HepG2 (cell line): Measurements from ENCODE around the gene QRFP. TPM values are rescaled to one million over a fixed set of nuclear protein-coding genes. Genes with fewer than 3 reads are reported as not detected.

Experiments
- ATAC-seq: fragments of 200-7000 bp; cut with Tn5 transposase; 3 replicates; pipeline ENCODE4 v1.9.1; 2020; ENCODE audit warnings: mild to moderate bottlenecking, moderate library complexity
- BruUV-seq: library from RNA; stranded (reverse); fragments of 400-500 nt; replicated peaks from 2 replicates; lab custom pipeline; 2021; lab: Mats Ljungman, UMichigan
- CTCF ChIA-PET: fragments of 300-600 bp; formaldehyde crosslinking; extraction: SDS; loops from one replicate; lab custom pipeline; 2021; ENCODE audit warnings: low total read pairs, inconsistent platforms, low intra/inter-chr PET ratio; lab: Yijun Ruan, JAX
- POLR2A ChIA-PET: fragments of 350-600 bp; sonication (Branson Sonifier 250); formaldehyde crosslinking; loops from one replicate; lab custom pipeline; 2020; ENCODE audit warnings: antibody characterized with exemption, inconsistent platforms; lab: Yijun Ruan, JAX
- DNase-seq: peaks from one replicate; pipeline ENCODE4 v3.0.0-alpha.2; 2015; ENCODE audit warnings: low spot score
- FAIRE-seq: peaks from 3 replicates; lab custom pipeline; 2011; peaks lifted over from hg19 to GRCh38; lab: Jason Lieb, UNC
- H2AFZ ChIP-seq: one replicate; pipeline ENCODE4 v1.6.1; 2011; ENCODE audit warnings: low read length, inconsistent platforms
- H3K27ac ChIP-seq: fragments of 300-600 bp; 3 replicates; pipeline ENCODE4 v1.8.0; 2011; ENCODE audit warnings: mixed run types, mild to moderate bottlenecking, mixed read lengths, low read length, inconsistent platforms; ENCODE audit not compliant: insufficient read depth; ENCODE audit errors: extremely low read length
- H3K27me3 ChIP-seq, 2 experiments: fragments of 200-600 bp in 1 of 2; 2 replicates in 1 of 2; 3 replicates in 1 of 2; pipeline versions ENCODE4 v1.6.0 to v1.8.0; 2011; ENCODE audit warnings: low read length in 2 of 2, mild to moderate bottlenecking in 2 of 2, moderate library complexity in 2 of 2, inconsistent platforms in 1 of 2; ENCODE audit not compliant: insufficient read depth in 2 of 2, control insufficient read depth in 1 of 2
- H3K36me3 ChIP-seq, 2 experiments: fragments of 200-600 bp in 1 of 2; replicated peaks in 1 of 2; 2 replicates in 1 of 2; 3 replicates in 1 of 2; pipeline versions ENCODE4 v1.5.1 to v1.8.0; 2011; ENCODE audit warnings: low read length in 2 of 2, inconsistent platforms in 1 of 2; ENCODE audit not compliant: insufficient read depth in 2 of 2, control insufficient read depth in 1 of 2
- H3K4me1 ChIP-seq: 2 replicates; pipeline ENCODE4 v1.5.1; 2012; ENCODE audit warnings: low read length, inconsistent platforms; ENCODE audit not compliant: insufficient read depth
- H3K4me2 ChIP-seq: 2 replicates; pipeline ENCODE4 v1.6.0; 2011; ENCODE audit warnings: low read depth, low read length, inconsistent platforms
- H3K4me3 ChIP-seq, 3 experiments: fragments of 200-600 bp in 1 of 3; sonication (generic), shearing (Covaris generic) in 1 of 3; replicated peaks in 1 of 3; 2 replicates each; pipeline ENCODE4 v1.5.1; 2011 to 2016; ENCODE audit warnings: low read length in 3 of 3, inconsistent platforms in 2 of 3, low read depth in 2 of 3, mild to moderate bottlenecking in 2 of 3, control low read depth in 1 of 3, mixed read lengths in 1 of 3; ENCODE audit not compliant: insufficient read depth in 1 of 3
- H3K79me2 ChIP-seq: one replicate; pipeline ENCODE4 v1.6.1; 2011; ENCODE audit warnings: low read length, inconsistent platforms; ENCODE audit not compliant: insufficient read depth
- H3K9ac ChIP-seq: 2 replicates; pipeline ENCODE4 v1.6.0; 2011; ENCODE audit warnings: mild to moderate bottlenecking, low read depth, low read length, inconsistent platforms; ENCODE audit not compliant: insufficient read depth
- H3K9me3 ChIP-seq: 2 replicates; pipeline ENCODE4 v1.5.1; 2012; ENCODE audit warnings: mild to moderate bottlenecking, low read length
- H4K20me1 ChIP-seq: 2 replicates; pipeline ENCODE4 v1.6.0; 2011; ENCODE audit warnings: inconsistent platforms, mild to moderate bottlenecking, low read length, moderate library complexity; ENCODE audit not compliant: insufficient read depth
- NFIC ChIP-seq: IDR thresholded peaks from 2 replicates; pipeline ENCODE4 v1.6.1; 2012; ENCODE audit warnings: mild to moderate bottlenecking, low read length, inconsistent platforms
- ZNF18 ChIP-seq: sonication (generic); formaldehyde crosslinking; IDR thresholded peaks from 2 replicates; pipeline ENCODE4 v1.8.0; 2022; ENCODE audit warnings: mild to moderate bottlenecking, missing genetic modification reagents; ENCODE audit not compliant: insufficient replicate concordance
- ZNF768 ChIP-seq: sonication (generic); formaldehyde crosslinking; IDR thresholded peaks from 2 replicates; pipeline ENCODE4 v1.4.0; 2020; ENCODE audit warnings: missing genetic modification reagents
- WGBS: methylation state at CpG from one replicate; pipeline ENCODE4 v1.1.6; 2017; ENCODE audit warnings: low lambda C conversion rate; 5-methylcytosine and 5-hydroxymethylcytosine counted together
- in situ Hi-C: cut with HindIII; loops from 2 replicates; pipeline ENCODE4 v1.10.0; 2017; ENCODE audit warnings: low pct_unique_long_range_greater_than_20kb; ENCODE audit not compliant: extremely low pct_ligation_motif_present
- intact Hi-C: fragments of 100-400 bp; cut with micrococcal nuclease; formaldehyde crosslinking; loops from one replicate; pipeline ENCODE4 v1.10.0; 2022; ENCODE audit not compliant: unreplicated experiment
- polyA plus RNA-seq, 8 experiments: library from polyadenylated mRNA; depleted of rRNA in 3 of 8; stranded (reverse) in 7 of 8; unstranded in 1 of 8; fragments of >200 nt; fragmentation: Illumina TruSeq in 4 of 8; extraction: Trizol in 4 of 8; gene quantifications; 2 replicates each; pipeline versions ENCODE4 v1.2.1 to v1.2.3, GENCODE V29; 2011 to 2016; ENCODE audit warnings: low read depth in 4 of 8, missing spikeins in 1 of 8, mixed read lengths in 1 of 8; ENCODE audit not compliant: insufficient read depth in 1 of 8
- total RNA-seq, 5 experiments: library from RNA; depleted of rRNA; stranded (reverse); fragments of >200 nt; fragmentation: Illumina TruSeq; extraction: Trizol; gene quantifications; 2 replicates each; pipeline ENCODE4 v1.2.3, GENCODE V29; 2016; ENCODE audit warnings: low read depth in 1 of 5

The QRFP gene
- total and polyA plus RNA-seq, 2 of the 13 experiments (the other 11 are each of a cell fraction or from before 2014, with no cell fraction given): not detected

GRCh38 chr9:130932255-130933079, 35.9 kb upstream of the QRFP start (continued):
- no peak for TF ChIP-seq ZNF18 (CRISPR knock-in tag)

GRCh38 chr9:130931508-130932254, 35.1 kb upstream of the QRFP start:
- no peak overlapping the region for H3K27ac ChIP-seq
- intact Hi-C loops: no loop called here

More at GRCh38 chr9:130931508-130932254, 35.1 kb upstream of the QRFP start:
- no peak for ATAC-seq
- WGBS: 39% methylated on average over 20 of the region's 20 CpGs
- ChIA-PET CTCF (no interaction called here), POLR2A (no interaction called here)
- Histone ChIP-seq H4K20me1 (no peaks in the 10 kb centered on the region), H3K9ac (no peak overlapping the region), H3K79me2 (no peaks in the 10 kb centered on the region), H3K27me3 (peaks cover 12 to 94% of the 10 kb centered on the region in 2 experiments), H2AFZ (no peak overlapping the region), H3K9me3 (no peaks in the 10 kb centered on the region), H3K36me3 (no peaks in the 10 kb centered on the region), H3K4me3 (no peak overlapping the region), H3K4me1 (peaks cover 47% of the 10 kb centered on the region), H3K4me2 (no peak overlapping the region)
- FAIRE-seq: no peak
- in situ Hi-C loops: no loop called here
- TF ChIP-seq ZNF768 (CRISPR knock-in tag): peak; percentile 82
- no peak for TF ChIP-seq NFIC
- BruUV-seq: no TSS peak
- DNase-seq: no peak
